ENCODE measurements around the gene SIRT4. TPM values are rescaled to one million over a fixed set of nuclear protein-coding genes. Genes with fewer than 3 reads are reported as not detected.
A peak's percentile ranks its signal among the peaks of the same experiment; 100 is the strongest.
"Not testable (repeated sequence)": the region's sequence is repeated elsewhere in the genome, so short reads cannot be mapped to it uniquely, and the experiment has no call there.

SIRT4 gene
- total RNA-seq (2014; rRNA removed; shearing (Covaris generic)) = 0.40 and 1.6 TPM in 2 replicates
- 0.08 and 0.10 TPM in 2 replicates for polyA plus RNA-seq (2015; cell fraction: cytosol; rRNA removed)
- 0.11 and 0.22 TPM in 2 replicates for polyA plus RNA-seq (2015; cell fraction: nucleus; rRNA removed)

GRCh38 chr12:120301962-120302815 is at the start of gene SIRT4:
TSS of gene SIRT4 (plus strand) at chr12:120302321. CDS start at chr12:120303562, 1,241 bp downstream.
- DNase-seq (ENCODE audit: low read depth) = peak; percentile 94

- not testable (repeated sequence) for DNase-seq (ENCODE audit: low read depth)
Observed at GRCh38 chr12:120253313-120253712, 48.8 kb upstream of the SIRT4 start.

- DNase-seq (ENCODE audit: low read depth) = no peak
Observed at GRCh38 chr12:120254809-120255208, 47.3 kb upstream of the SIRT4 start.

GRCh38 chr12:120257041-120257821 is 44.9 kb upstream of the SIRT4 start:
- DNase-seq (ENCODE audit: low read depth) = peak; percentile 84

GRCh38 chr12:120258323-120258896 is 43.7 kb upstream of the SIRT4 start:
- no peak for DNase-seq (ENCODE audit: low read depth)

- DNase-seq (ENCODE audit: low read depth) = no peak
Observed at GRCh38 chr12:120259418-120260202, 42.5 kb upstream of the SIRT4 start.

GRCh38 chr12:120260607-120261006 is 41.5 kb upstream of the SIRT4 start:
- no peak for DNase-seq (ENCODE audit: low read depth)

- peak; percentile 93 for DNase-seq (ENCODE audit: low read depth)
Observed at GRCh38 chr12:120261951-120262851, 39.9 kb upstream of the SIRT4 start.

- DNase-seq (ENCODE audit: low read depth) = peak; percentile 16
Observed at GRCh38 chr12:120262852-120263747, 39.0 kb upstream of the SIRT4 start.

- no peak for DNase-seq (ENCODE audit: low read depth)
Observed at GRCh38 chr12:120263748-120264085, 38.4 kb upstream of the SIRT4 start.

GRCh38 chr12:120264086-120264903 is 37.8 kb upstream of the SIRT4 start:
- peak; percentile 17 for DNase-seq (ENCODE audit: low read depth)

- no peak for DNase-seq (ENCODE audit: low read depth)
Observed at GRCh38 chr12:120264904-120265472, 37.1 kb upstream of the SIRT4 start.

- DNase-seq (ENCODE audit: low read depth) = peak; percentile 76
Observed at GRCh38 chr12:120265473-120266179, 36.5 kb upstream of the SIRT4 start, which contains the start of gene PXN. TSS of gene PXN (minus strand) at chr12:120265730. CDS start at chr12:120265629, 101 bp downstream.

- DNase-seq (ENCODE audit: low read depth) = no peak
Observed at GRCh38 chr12:120266180-120266870, 35.8 kb upstream of the SIRT4 start.

- DNase-seq (ENCODE audit: low read depth) = no peak
Observed at GRCh38 chr12:120267736-120268135, 34.4 kb upstream of the SIRT4 start.

- DNase-seq (ENCODE audit: low read depth) = no peak
Observed at GRCh38 chr12:120276734-120277133, 25.4 kb upstream of the SIRT4 start.

Measured in HT1080 (cell line).